HG03139 (cell line): ENCODE measurements around the gene FOCAD.

Source experiments
- ATAC-seq: cut with Tn5 transposase; IDR thresholded peaks from one replicate; pipeline ENCODE4 v1.9.1; 2021; ENCODE audit not compliant: unreplicated experiment

Gene FOCAD

DNA sequence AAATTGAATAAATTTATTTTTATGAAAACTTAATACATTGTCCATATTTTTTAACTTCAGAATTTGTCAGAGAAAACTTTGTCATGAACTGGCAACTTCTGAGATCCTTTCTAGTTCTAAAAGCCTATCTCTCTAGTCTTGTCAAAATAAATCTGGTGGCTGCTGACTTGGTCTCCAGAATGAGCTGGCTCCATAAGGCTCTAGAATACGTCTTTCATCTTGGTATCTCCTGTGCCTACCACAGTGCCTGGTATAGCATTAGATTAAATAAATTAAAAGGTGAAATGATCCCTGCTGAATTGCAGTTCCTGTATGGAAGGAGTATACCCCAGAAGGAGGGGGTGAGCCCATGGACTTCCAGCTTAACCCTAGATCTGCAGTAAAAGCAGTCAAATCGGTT lies 2.6 kb upstream of the FOCAD start:
- no peak for ATAC-seq

DNA sequence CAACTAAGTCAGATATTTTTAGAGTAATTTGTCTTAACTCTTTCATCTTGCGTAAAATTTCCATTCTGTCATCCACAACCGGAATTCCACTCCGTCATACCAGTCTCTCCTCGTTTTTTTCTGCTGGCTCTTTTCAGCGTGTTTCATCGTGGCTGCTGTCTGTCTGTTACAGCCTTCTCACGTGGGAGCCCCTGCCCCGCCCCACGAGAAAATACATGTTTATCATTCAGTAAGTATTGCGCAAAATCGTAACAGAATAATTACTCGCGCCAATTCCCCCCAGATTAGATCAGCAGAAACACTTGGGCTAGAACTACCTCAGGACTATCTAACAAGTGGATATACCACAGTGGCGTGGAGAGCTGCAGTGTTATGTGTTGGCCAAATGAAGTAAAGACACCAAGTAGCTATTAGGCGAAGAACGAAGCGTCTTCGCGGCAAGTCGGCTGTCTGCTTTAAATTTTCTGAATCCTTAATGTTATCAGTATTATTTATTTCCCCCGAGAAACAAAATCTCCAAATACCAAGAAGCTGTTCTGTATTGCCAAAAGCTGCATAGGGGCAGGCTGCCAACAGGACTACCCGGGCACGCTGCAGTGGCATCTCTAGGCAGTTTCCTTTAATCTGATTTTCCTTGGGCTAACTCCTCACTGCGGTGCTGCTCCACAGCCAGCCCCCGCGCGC lies 566 bp upstream of the FOCAD start:
- ATAC-seq = no peak

DNA sequence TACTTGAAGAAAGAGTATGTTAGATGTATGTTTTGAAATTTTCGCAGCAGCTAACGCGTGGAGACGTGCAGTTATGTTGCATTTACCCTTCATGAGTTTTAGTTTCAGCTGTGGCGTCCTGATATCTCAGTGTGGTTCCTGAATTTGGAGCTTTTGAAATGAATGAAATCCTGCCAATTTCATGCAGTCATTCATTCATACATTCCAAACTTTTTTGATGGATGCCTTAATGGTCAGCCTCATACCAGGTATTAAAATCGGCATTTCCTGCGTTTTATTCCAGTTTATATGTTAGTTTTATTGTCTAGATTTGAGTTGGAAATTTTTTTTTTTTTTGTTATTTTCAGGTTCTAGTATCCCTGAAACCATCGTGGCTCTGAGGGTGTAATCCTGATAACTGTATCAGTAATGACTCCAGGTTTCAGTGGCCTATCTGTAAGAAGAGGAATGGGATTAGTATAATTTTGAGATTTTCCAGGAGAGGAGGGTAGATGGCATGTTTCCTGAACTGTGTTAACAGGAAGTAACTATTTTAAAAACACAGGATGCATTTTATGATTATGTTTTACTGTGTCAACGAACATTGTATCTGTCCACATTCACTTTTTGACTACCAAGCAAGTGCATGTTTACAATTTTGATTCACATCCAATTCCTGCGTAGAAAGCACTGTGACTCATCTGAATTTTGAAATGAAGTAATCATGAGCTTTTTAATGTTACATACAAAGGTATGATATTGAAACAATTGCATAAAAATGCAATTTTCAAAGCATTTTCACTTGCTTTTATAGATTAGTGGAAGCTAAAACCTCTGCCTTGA lies 1.0 kb downstream of the FOCAD start:
- ATAC-seq = no peak

DNA sequence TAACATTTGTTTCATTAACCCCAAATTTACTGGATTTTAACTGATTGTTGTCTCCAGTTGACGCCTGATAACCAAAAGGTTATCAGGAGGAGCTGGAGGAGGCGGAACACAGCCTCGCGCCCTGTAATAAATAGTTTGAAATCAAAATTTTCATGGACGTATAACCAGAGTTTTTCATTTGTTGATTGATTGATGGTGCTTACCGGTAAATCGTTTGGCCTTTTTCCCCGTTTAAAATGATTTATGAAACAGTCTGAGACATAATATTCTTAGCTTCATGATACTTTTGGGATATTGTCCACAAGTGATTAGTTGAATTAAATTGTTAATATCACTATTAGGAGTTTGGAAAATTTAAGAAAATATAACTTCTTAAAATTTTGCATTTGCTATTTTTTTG lies 1.7 kb downstream of the FOCAD start:
- no peak for ATAC-seq

DNA sequence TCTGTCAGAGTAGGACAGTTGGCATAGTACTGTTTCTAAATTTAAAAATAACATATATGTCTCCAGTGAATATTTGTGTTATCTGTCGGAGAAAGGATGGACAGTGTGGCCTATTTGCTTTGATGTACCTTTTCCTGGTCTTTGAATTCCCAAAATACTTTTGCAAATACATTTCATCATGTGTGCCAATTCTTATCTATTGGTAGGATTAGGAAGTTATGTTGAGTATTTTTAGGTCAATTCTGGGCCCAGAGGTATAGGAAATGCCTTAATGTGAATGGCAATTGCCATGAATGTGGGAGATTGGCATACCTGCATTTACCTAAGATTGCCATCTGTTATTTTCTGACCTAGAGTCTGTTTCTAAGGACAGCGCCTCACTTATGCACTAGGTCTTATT lies 5.8 kb downstream of the FOCAD start:
- ATAC-seq = no peak

DNA sequence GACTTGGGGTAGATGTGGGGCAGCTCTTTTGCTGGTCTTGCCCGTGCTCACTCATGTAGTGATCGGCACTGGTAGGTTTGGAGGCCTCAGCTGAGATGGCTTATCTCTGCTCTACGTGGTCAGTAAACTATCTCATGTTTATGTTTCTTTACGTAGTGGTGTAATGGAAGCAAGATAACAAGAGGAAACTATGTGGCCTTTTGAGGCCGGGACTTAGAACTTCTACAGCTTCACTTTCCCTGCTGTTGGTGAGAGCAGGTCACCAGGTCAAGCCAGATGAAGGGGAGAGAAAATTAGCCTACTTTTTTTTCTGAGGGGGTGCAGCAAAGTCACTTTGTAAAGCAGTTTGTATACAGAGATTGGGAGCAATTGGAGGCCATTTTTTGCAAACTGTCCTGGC lies 8.5 kb downstream of the FOCAD start:
- no peak for ATAC-seq

DNA sequence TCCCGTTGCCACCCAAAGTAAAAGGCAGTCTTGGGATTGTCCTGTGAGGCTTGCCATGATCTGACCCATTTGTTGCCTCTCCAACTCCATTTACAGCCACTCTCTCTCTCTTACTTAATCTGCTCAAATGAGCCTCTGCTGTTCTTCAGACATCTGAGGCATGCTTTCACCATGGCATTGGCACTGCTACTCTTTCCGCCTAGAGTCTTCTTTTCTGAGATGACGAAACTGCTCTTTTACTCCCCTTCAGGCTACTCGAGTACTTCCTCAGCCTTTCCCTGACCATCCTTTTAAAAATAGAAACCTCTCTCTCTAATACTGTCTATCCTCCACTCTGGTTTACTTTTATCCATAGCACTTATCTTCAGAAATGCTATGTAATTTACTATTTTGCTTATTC lies 9.0 kb downstream of the FOCAD start:
- no peak for ATAC-seq

DNA sequence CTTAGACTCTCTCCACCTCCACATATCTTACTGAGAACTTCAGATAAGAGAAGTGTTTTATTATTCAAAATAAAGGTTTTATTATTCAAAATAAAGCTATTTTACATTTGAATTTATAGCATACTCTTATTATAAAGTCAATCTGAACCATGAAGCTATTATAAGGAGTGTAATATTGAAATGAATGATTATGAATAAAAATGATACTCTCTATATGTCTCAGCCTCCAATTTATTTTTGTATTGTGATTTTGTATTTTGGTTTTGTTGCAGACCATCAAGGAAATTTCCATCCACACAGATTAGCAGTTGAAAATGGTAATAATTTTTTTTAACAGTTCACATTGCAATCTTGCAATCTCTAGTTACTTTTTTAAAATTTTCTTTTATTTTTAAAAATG lies 10.2 kb downstream of the FOCAD start:
- ATAC-seq = no peak

DNA sequence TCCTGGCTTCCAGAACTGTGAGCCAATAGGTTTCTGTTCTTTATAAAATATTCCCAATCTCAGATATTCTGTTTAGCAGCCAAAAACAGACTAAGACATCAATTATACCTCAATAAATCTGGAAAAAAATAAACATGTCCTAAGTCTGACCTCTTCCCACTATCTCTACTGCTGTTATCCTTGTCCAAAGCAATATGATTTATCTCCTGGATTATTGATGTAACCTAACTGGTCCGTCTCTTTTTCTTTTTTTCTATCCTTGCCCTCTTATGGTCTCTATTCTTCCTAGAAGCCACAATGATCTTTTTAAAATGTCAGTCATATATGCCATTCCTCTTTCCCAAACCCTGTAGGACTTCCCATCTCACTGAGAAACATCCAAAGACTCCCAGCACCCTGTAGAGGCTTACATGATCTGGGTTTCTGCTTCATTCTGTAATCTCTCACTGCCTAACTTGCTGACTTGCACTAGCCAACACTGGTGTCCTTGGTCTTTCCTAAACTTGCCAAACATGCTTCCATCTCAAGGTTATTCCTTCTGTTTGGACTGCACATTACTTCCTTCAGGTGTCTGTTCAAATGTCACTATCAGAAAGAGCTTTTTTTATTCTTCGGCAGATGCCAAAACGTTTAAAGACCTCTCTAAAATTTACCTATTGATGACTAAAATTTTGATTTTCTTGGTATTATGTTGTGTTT lies 13.1 kb downstream of the FOCAD start:
- no peak for ATAC-seq

DNA sequence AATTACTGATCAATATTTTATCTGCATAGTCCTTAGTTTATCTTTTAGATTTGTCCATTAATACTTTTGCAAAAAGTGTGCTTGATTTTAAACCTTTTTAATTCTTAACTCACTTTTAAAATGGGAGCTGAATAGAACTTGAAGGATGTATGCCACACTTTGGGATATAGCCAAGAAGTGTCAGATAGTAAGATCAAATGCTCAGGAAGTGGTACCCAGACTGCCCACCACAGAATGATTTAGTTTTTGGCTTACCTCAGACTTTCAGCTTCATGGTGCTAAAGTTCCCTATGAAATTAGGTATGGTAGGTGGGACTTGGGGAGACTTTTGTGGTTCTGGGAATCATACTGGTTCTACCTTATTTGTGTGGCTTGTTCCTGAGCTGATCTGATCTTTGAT lies 14.7 kb downstream of the FOCAD start:
- no peak for ATAC-seq

DNA sequence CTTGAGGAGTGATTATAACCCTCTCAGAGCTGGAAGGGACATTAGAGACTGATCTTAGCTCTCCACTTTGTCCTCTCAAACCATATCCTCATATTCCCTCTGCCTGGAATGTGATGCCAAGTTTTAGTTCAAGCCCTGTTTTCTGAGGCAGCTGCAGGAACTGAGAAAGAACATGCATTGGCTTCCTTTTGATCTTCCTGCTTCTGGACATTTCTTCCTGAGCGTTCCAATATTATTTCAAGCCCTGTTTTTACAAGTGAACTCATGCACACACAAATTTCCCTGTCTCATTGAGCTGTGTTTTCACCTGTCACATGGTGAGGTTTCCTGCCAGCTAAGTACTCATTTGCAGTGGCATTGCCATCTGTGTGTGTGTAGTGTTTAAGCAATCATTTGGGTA lies 17.0 kb downstream of the FOCAD start:
- ATAC-seq = no peak

DNA sequence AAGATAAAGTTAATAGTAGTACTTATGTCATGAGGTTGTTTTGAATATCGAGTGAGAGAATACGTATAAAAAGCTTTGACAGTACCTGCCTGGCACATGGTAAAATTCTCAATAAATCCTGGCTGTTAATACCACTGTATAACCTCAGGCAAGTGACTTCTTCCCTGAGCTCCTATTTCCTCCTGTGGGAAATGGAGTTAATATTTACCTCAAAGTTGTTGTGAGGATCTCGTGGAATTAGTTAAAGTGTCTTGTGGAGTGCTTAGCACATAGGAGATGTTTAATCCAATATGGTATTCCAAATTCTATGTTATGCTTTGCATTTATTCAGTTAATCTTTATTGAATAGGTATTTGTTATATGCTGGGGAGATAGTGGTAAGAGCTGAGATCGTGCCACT lies 18.5 kb downstream of the FOCAD start:
- ATAC-seq = no peak

DNA sequence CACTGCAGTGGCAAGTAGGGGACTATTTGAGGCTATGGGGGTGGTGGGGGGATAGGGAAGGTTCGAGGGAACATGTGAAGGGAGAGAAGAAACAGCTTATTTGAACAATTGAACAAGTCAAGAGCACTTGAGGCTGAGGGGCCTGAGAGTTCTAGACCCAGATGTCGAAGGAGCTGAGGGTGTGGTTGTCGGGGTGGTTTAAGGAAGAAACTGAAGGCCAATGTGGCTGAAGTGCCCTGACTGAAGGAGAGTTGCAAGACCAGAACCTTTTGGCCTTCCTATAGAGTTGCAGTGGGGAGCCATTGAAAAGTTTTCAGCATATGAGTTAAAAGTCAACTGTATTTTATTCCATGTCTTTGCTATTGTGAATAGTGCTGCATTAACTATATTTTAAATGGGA lies 19.1 kb downstream of the FOCAD start:
- ATAC-seq = no peak

DNA sequence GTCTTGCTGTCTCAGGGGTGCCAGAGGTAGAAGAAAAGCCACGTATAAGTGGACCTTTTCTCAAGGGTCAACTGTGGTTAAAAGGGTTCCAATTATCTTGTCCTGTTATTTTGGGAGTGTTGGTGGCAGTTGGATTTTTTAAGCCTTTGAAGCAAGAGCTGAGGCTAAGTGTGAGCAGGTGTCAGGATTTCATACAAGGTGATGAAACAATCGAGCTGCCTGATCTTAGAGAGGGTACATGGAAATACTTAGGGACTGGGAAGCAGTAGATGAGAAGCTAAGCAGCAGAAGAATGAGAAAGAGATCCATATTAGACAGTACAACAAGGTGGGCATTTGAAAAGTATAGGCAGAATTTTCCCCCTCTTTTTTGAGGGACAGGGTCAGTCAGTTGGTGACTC lies 23.6 kb downstream of the FOCAD start:
- no peak for ATAC-seq

DNA sequence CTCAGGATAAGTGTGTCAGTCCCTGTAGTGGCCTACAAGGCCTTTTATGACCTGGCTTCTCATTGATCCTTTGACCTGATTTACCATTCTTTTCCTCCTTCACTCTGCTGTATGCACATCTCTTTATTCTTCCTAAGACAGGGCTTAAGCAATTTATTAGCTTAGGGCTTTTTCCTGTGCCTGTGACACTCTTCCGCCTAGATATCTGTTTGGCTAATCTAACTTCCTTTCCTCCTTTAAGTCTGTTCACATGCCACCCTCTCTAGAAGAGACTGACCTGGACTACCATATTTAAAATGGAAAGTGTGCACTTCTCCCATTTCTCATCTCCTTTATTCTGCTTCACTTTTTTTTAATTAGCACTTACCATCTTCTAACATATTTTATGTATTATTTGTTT lies 29.1 kb downstream of the FOCAD start:
- no peak for ATAC-seq

DNA sequence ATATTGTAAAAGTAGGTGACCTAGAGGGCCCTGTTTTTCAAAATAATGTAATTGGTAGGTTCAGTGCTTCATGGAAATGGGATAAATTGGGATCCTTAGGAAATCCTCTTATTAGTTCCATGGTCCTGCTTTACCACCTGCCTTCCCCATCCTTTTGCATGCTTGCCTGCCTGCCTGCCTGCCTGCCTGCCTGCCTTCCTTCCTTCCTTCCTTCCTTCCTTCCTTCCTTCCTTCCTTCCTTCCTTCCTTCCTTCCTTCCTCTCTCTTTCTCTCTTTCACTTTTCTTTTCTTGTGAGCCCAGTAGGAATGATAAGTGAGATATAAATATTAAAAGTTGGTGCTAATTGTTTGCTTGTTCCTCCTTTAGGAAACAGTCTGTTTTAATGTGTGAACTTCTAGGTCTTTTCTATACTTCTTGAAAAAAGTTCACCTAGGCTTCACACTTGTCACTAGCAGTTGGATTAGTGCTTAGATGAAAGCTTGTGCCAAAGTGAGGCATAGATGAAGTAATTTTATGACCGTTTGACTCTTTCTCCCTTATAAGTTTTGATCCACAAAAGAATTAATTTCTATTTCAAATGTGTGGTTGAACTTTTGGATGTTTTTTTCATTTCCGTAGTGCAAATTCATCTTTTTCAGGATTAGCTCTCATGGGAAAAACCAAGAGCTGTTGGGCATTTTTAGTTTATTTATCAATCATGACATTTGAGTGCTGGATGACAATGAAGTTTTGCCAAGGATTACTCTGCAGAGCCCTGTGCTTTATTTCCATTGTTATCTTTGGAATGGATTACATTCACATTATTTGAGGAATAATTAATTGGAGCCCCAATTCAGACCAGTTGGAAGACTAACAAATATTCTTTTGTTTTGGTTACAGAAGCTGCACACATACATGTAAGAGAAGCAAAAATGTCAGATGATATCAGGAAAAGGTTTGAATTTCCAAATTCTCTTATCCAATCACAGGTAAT lies 30.7 kb downstream of the FOCAD start:
- no peak for ATAC-seq

DNA sequence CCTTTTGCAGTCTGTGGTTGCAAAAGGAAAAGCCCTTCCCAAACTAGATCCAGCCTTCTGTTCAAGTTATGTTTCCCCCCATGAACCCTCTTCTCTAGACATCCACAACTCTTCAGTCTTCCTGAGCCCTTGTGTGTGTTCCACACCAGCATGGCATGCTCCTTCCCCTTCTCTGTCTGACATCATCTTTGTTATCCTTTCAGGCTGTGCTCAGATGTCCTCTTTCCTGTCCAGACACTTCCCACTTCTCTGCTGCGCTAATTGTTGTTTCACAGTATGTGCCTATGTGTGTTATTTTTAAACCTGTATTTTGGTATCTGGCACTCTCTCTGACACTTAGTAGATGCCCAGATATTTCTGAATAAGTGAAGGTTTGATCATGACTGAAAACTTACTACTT lies 38.2 kb downstream of the FOCAD start:
- ATAC-seq = no peak

DNA sequence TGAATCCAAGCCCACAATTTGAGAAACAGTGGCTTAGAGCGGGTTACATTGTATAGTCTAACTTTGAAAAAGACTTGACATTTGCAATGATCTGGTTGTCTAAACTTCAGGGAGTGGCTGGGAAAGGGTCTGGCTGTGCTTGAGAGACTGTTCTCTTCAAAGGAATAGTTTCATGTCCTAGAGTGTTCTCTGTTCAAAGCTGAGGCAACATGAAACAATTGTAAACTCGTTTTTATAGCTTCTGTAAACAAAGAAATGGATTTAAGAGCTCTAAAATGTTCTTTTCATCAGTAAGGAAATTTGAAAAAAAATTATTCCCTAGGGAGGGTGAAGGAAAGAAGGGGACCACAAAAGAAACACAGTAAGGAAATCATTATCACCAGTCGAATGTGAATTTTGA lies 41.6 kb downstream of the FOCAD start:
- ATAC-seq = no peak

DNA sequence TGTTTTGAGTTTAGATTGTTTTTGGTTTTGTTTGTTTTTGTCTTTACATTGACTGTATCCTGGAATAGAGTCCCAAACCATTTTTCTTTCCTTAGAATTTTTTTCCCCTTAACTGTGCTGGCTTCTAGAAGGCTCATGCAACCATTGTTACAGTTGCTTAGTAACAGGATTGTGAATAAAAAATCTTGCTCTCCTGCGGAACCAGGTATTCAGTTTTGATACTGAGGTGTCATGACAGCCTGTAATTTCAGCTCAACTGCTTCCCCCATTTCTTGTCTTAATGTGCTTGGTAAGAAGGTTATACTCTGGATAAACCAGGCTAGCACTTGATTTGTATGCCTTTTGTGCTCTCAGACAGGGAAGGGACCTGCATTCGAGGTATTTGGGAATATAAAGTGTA lies 42.1 kb downstream of the FOCAD start:
- no peak for ATAC-seq

DNA sequence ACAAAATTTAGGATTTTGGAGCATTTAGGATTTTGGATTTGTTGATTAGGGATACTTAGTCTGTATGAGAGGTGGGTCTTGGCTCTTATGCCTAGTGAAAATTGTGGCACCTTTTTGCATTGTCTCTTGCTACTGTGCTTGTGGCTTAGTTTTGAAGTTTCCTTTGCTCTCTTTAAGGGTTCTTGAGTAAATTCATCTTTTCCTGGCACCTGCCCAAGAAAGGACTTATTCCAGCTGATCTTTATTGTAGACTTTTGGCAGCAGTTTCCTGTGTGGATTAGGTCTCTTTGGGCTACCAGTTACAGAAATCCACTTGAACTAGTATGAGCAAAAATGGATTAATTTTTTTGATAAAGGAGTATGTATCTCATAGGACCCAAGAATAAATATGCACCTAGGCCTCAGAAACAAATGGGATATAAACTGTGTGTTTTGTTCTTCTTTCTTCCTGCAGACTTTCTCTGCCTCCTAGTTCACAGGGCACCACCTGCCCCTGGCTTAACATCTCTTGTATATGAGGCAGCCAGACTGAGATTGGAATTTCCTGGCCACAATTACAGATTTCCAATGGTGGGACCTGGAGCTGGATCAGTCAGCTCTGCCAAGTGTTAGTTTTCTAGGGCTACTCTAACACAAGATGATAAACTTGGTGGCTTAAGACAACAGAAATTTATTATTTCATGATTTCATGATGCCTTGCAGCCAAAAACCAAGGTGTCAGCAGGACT lies 44.6 kb downstream of the FOCAD start:
- no peak for ATAC-seq
